Gastroesophageal sphincter (tissue), 4 donors: ENCODE results near the gene JAG2. TPM values are rescaled to one million over a fixed set of nuclear protein-coding genes. Genes with fewer than 3 reads are reported as not detected.

Experiments used
- ATAC-seq: fragments of 150-250 bp; one replicate; pipeline ENCODE4 v1.9.1; 2016; ENCODE audit warnings: mild to moderate bottlenecking, moderate library complexity
- H3K27ac ChIP-seq, 4 donors: fragments of 200-600 bp; sonication (generic) in 3 of 4; 1 replicate in 3 of 4; 2 replicates in 1 of 4; pipeline ENCODE4 v1.5.1; 2016 to 2019
- H3K27me3 ChIP-seq: fragments of 200-600 bp; sonication (generic); one replicate; pipeline ENCODE4 v1.5.1; 2019
- H3K36me3 ChIP-seq, 2 donors: fragments of 200-600 bp; sonication (generic); one replicate each; pipeline ENCODE4 v1.5.1; 2019; ENCODE audit warnings: control low read depth in 1 of 2
- H3K4me1 ChIP-seq, 3 donors: fragments of 200-600 bp; sonication (generic); 1 replicate in 2 of 3; 2 replicates in 1 of 3; pipeline ENCODE4 v1.5.1; 2016 to 2019; ENCODE audit warnings: control low read depth in 2 of 3
- H3K4me3 ChIP-seq, 2 donors: fragments of 200-600 bp; sonication (generic); one replicate each; pipeline ENCODE4 v1.5.1; 2019; ENCODE audit warnings: mild to moderate bottlenecking in 1 of 2, moderate library complexity in 1 of 2
- H3K9me3 ChIP-seq, 3 donors: fragments of 200-600 bp; sonication (generic); one replicate each; pipeline ENCODE4 v1.5.1; 2017 to 2019; ENCODE audit warnings: control low read depth in 2 of 3
- CTCF ChIP-seq, 4 experiments: fragments of 200-600 bp in 2 of 4; fragments of 450-650 bp in 2 of 4; sonication (generic) in 1 of 4; IDR thresholded peaks; one replicate each; pipeline ENCODE4 v1.5.1; 2017 to 2019; ENCODE audit warnings: antibody characterized with exemption in 4 of 4, mild to moderate bottlenecking in 2 of 4, moderate library complexity in 2 of 4
- EP300 ChIP-seq: sonication (generic); formaldehyde crosslinking; IDR thresholded peaks from one replicate; pipeline ENCODE4 v1.6.1; 2017; ENCODE audit warnings: antibody characterized with exemption, mild to moderate bottlenecking
- POLR2A ChIP-seq, 2 donors: fragments of 450-650 bp; IDR thresholded peaks; one replicate each; pipeline ENCODE4 v1.6.1; 2017; ENCODE audit warnings: antibody characterized with exemption in 2 of 2, mild to moderate bottlenecking in 2 of 2, moderate library complexity in 1 of 2
- POLR2AphosphoS5 ChIP-seq: sonication (generic); formaldehyde crosslinking; IDR thresholded peaks from one replicate; pipeline ENCODE4 v1.6.1; 2017; ENCODE audit warnings: antibody characterized with exemption
- WGBS, 2 donors: methylation state at CpG; one replicate each; pipeline ENCODE4 v1.1.5; 2018; ENCODE audit warnings: low coverage in 1 of 2; 5-methylcytosine and 5-hydroxymethylcytosine counted together
- total RNA-seq, 4 donors: library from RNA; depleted of rRNA; stranded (reverse); fragments of >200 nt; gene quantifications; one replicate each; pipeline ENCODE4 v1.1.0, GENCODE V29; 2016

Gene JAG2
- total RNA-seq, 4 donors from 2014 or later = 3.7 to 18.8 (median 14.5) TPM

GRCh38 chr14:105161964-105162668, 6.5 kb downstream of the JAG2 start:
- ATAC-seq = no peak
- H3K4me1 ChIP-seq = peaks cover 0 to 6% (median 6%) of the 10 kb centered on the region in 3 donors
- TF ChIP-seq CTCF (IDR thresholded peaks at IDR 0.05) = no peak
- no peak for TF ChIP-seq EP300
- TF ChIP-seq POLR2AphosphoS5 = no peak
- TF ChIP-seq POLR2A (IDR thresholded peaks at IDR 0.05) = no peak
- H3K4me3 ChIP-seq = no peak overlapping the region
- 80% methylated on average over 1 of the region's 10 CpGs; no CpG with 5 or more reads in 1 of the 2 donors for WGBS, 2 donors
- peaks cover 41% of the 10 kb centered on the region for H3K27me3 ChIP-seq
- no peak overlapping the region for H3K27ac ChIP-seq
- no peaks in the 10 kb centered on the region for H3K9me3 ChIP-seq
- no peaks in the 10 kb centered on the region for H3K36me3 ChIP-seq

- no peaks in the 10 kb centered on the region for H3K36me3 ChIP-seq
- peaks cover 33% of the 10 kb centered on the region for H3K27me3 ChIP-seq
- H3K9me3 ChIP-seq = no peaks in the 10 kb centered on the region
- 77% methylated on average over 4 of the region's 15 CpGs; no CpG with 5 or more reads in 1 of the 2 donors for WGBS, 2 donors
- no peak overlapping the region for H3K4me3 ChIP-seq
- H3K27ac ChIP-seq = no peak overlapping the region
- no peaks in the 10 kb centered on the region for H3K4me1 ChIP-seq
- no peak for ATAC-seq
- TF ChIP-seq POLR2A (IDR thresholded peaks at IDR 0.05) = no peak
- no peak for TF ChIP-seq EP300
- no peak for TF ChIP-seq CTCF (IDR thresholded peaks at IDR 0.05)
- TF ChIP-seq POLR2AphosphoS5 = no peak
Observed at GRCh38 chr14:105161309-105161708, 7.3 kb downstream of the JAG2 start.

DNA sequence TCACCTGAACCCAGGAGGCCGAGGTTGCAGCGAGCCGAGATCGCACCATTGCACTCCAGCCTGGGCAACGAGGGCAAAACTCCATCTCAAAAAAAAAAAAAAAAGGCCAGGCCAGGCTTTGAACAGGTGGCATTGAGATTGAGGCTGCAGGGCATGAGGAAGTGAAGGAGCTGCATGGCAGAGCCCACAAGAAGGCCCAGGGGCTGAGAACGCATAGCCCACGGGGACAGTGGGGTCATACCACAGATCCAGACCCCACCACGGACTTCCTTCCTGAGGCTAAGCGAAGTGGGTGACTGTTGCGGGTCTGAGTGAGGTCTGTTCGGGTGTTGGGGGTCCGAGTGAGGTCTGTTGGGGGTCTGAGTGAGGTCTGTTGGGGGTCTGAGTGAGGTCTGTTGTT, 7.8 kb downstream of the JAG2 start:
- H3K9me3 ChIP-seq = no peaks in the 10 kb centered on the region
- no peaks in the 10 kb centered on the region for H3K36me3 ChIP-seq
- H3K4me3 ChIP-seq = no peak overlapping the region
- no peaks in the 10 kb centered on the region for H3K4me1 ChIP-seq
- ATAC-seq = no peak
- WGBS, 2 donors = 77 to 100% methylated on average over 5 to 11 of the region's 12 CpGs
- peaks cover 28% of the 10 kb centered on the region for H3K27me3 ChIP-seq
- no peak overlapping the region for H3K27ac ChIP-seq
- TF ChIP-seq EP300 (no peak), CTCF (IDR thresholded peaks at IDR 0.05) (no peak), POLR2AphosphoS5 (no peak)

GRCh38 chr14:105159344-105159743, 9.2 kb downstream of the JAG2 start:
- no peak overlapping the region for H3K27ac ChIP-seq
- WGBS, 2 donors = 83% methylated on average over 10 of the region's 14 CpGs; no CpG with 5 or more reads in 1 of the 2 donors
- peaks cover 24% of the 10 kb centered on the region for H3K27me3 ChIP-seq
- H3K36me3 ChIP-seq = no peaks in the 10 kb centered on the region
- no peak overlapping the region for H3K4me3 ChIP-seq
- H3K4me1 ChIP-seq = no peaks in the 10 kb centered on the region
- no peak for ATAC-seq
- TF ChIP-seq EP300 = no peak
- no peak for TF ChIP-seq POLR2AphosphoS5
- TF ChIP-seq CTCF (IDR thresholded peaks at IDR 0.05) = no peak
- no peak for TF ChIP-seq POLR2A (IDR thresholded peaks at IDR 0.05)
- no peaks in the 10 kb centered on the region for H3K9me3 ChIP-seq

DNA sequence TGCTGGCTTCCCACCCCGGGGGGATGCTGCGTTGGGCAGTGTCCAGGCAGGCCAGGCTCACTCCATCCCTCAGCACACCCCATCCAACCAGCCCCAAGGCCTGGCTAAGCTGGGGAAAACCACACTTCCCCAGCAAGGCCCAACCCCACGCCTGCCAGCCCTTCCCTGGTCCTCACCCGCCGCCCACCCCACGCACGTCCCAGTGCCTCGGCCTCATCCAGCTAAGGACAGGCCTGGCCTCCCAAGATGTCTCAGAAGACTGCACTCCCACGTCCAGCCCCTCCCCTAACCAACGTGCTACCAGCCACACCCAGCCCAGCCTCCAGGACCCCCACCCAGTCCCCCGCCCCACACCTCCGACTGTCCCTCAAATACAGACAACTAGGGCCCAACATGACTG, 9.8 kb downstream of the JAG2 start:
- peaks cover 21% of the 10 kb centered on the region for H3K27me3 ChIP-seq
- H3K36me3 ChIP-seq = no peaks in the 10 kb centered on the region
- no peak overlapping the region for H3K27ac ChIP-seq
- 75% methylated on average over 3 of the region's 12 CpGs; no CpG with 5 or more reads in 1 of the 2 donors for WGBS, 2 donors
- TF ChIP-seq CTCF (IDR thresholded peaks at IDR 0.05) (no peak), POLR2AphosphoS5 (no peak), POLR2A (IDR thresholded peaks at IDR 0.05) (no peak), EP300 (no peak)
- no peaks in the 10 kb centered on the region for H3K9me3 ChIP-seq
- ATAC-seq = no peak
- H3K4me1 ChIP-seq = no peaks in the 10 kb centered on the region
- no peak overlapping the region for H3K4me3 ChIP-seq
